GM18951 (cell line): ENCODE measurements around the gene SPRY4.
"Not testable (repeated sequence)": the region's sequence is repeated elsewhere in the genome, so short reads cannot be mapped to it uniquely, and the experiment has no call there.

Experiments
- POLR2A ChIP-seq: IDR thresholded peaks from 4 replicates; pipeline ENCODE4 v1.6.1; 2011; ENCODE audit warnings: mild to moderate bottlenecking; ENCODE audit not compliant: insufficient read length, insufficient read depth; ENCODE audit errors: extremely low read depth
- in situ Hi-C: fragments of 300-500 bp; cut with MboI; formaldehyde crosslinking; loops from one replicate; pipeline ENCODE4 v1.12.0; 2022; ENCODE audit warnings: low sequenced_read_pairs, mixed read lengths, inconsistent platforms; ENCODE audit not compliant: unreplicated experiment

Gene SPRY4, protein sequence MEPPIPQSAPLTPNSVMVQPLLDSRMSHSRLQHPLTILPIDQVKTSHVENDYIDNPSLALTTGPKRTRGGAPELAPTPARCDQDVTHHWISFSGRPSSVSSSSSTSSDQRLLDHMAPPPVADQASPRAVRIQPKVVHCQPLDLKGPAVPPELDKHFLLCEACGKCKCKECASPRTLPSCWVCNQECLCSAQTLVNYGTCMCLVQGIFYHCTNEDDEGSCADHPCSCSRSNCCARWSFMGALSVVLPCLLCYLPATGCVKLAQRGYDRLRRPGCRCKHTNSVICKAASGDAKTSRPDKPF

DNA sequence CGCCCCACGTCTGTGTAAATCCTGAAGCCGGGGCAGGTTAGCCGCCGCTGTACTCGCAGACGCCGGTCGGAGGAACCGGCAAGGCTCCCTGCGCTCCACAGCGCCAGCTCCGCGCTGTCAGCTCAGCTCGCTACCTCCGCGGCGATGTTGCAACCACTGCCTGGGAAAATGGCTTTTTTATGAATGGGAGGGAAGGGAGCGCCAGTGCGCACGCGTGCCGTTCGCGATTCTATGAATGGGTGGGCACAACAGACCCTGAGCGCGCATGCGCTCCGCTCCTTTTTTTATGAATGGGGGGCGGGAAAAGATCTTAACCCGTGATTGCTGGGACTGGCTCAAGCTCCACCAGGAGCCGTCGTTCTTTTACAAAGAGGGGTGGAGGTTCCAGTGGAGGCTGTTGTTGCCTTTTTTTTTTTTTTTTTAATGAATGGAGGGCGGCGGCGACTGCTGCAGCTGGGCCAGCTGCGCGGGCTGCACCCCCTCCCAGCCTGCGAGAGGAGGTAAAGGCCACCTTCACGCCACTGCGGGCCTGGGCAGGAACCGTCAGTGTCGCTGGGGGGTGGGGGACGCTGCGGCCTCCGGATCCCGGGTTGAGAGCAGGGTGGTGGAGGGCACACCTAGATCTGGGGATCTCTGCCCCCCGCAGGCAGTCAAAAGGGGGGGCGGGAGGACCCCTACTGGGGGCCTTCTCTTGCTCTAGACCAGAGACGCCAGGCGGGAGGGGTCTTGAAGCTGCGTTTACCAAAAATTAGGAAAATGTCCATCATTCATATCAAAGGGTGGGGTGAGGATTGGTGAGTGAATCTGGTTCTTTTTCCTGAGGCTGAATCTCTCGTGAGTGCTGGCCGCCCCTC is at the start of gene SPRY4:
Gene SPRY4, minus strand, starts transcription at position 151 of the 854 bp plus-strand sequence. CDS start 9,913 bp downstream, outside the sequence.
- peak; percentile 97 for TF ChIP-seq POLR2A
- in situ Hi-C loops = no loop called here

DNA sequence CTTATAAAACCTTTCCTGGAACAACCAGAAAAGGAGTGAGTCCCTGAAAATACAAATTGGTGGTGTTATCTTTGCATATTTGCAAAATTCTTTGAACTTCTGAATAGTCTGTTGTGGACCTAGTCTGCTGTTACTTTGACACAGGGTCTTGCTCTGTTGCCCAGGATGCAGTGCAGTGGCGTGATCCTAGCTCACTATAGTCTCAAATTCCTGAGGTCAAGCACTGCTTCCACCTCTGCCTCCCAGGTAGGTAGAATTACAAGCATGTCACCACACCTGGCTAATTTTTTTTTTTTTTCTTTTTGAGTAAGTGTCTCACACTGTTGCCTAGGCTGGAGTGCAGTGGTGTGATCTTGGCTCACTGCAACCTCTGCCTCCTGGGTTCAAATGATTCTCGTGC is 43.7 kb upstream of the SPRY4 start:
- in situ Hi-C loops = no loop called here
- TF ChIP-seq POLR2A = no peak

DNA sequence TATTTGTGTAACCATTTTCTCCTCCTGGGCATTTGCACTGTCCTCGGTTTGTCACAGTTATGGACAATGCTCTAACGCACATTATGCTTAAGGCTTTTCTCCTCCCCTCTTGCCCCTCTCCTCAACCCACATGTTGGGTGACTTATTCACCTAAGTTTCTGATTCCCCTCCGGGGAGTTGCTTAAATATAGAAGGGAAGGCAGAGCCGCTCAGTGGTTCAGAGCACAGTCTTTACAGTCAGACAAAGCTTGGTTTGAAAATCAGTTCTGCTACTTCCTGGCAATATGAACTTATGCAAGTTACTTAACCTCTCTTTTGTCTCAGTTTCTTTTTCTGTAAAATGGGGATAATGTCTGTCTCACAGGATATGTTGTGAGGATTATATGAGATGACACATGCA is 41.2 kb upstream of the SPRY4 start:
- in situ Hi-C loops = no loop called here
- TF ChIP-seq POLR2A = no peak

DNA sequence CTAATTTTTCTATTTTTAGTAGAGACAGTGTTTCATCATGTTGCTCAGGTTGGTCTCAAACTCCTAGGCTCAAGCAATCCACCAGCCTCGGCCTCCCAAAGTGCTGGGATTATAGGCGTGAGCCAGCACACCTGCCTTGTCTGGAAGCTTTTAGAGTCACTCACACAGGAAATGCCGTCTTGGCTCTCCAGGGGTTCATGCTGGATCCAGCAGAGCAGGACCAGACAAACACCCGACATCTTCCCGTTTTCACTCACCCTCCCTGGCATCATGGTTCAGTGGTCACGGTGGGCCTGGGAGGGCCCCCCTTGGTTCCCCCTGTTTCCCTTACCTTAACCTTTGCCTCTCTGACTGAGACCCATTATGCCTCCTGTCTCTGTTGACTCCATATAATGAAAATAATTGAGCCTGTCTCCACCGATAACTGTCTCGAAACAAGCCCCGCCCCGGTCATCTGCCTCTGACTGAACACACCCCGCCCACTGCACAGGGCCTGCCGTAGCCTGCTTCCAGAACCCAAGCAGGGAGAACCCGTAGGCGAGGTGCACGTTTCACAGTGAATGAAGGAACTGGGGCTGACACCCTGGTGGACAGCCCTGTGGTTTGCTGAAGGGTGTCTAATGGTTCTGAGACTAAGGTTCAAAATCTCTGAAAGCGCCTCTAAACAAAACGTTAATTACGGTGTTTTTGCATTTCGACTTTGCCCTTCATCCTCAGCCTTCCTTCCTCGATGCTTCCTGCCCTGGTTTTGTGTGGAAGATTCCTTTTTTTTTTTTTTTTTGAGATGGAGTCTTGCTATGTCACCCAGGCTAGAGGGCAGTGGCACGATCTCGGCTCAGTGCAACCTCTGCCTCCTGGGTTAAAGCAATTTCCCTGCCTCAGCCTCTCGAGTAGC is 39.7 kb upstream of the SPRY4 start:
- in situ Hi-C loops = no loop called here
- TF ChIP-seq POLR2A = no peak

DNA sequence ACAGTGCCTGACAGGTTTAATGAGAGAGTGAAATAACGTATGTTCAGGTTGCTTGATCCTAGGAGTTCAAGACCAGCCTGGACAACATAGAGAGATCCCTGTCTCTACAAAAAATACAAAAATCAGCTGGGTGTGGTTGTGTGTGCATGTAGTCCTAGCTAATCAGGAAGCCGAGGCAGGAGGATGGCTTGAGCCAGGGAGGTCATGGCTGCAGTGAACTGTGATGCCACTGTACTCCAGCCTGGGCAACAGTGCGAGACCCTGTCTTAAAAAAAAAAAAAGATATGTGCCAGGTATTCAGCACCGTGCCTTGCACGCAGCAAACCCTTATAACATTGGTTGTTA is 38.8 kb upstream of the SPRY4 start:
- TF ChIP-seq POLR2A = no peak
- in situ Hi-C loops = no loop called here

DNA sequence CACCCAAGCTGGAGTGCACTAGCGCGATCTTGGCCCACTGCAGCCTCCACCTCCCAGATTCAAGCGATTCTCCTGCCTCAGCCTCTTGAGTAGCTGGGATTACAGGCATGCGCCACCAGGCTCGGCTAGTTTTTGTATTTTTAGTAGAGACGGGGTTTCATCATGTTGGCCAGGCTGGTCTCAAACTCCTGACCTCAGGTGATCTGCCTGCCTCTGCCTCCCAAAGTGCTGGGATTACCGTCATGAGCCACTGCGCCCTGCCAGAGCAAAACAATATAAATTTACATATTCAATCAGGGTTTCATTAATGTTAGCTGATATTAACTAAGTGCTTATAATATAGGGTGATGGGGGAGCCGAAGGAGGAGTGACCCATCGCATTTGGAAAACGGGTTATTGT is 37.4 kb upstream of the SPRY4 start:
- in situ Hi-C loops = not testable (repeated sequence)

DNA sequence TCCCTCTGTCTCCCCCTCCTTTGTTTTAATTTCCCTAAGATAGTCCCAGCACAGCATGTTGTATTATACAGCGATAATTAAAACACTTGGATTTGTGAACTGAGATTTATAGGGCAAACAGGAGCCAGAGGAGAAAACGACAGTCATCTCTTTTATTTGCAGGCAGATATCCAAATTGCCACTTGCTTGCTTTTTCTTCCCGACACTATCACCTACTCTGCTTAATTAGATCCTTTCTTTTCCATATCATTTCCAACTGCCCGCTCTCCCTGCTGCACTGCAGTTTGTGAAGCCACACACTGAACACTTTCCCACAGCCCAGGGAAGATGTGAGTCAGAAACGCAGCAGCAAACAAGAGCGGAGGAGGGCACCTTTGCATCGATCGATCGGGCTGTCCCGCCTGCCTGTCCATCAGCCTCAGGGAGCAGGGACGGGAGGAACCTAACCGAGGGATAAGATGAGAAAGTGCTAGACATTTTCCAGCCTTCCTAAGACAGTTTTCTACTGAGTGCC is 35.8 kb upstream of the SPRY4 start:
- in situ Hi-C loops = no loop called here
- TF ChIP-seq POLR2A = no peak

DNA sequence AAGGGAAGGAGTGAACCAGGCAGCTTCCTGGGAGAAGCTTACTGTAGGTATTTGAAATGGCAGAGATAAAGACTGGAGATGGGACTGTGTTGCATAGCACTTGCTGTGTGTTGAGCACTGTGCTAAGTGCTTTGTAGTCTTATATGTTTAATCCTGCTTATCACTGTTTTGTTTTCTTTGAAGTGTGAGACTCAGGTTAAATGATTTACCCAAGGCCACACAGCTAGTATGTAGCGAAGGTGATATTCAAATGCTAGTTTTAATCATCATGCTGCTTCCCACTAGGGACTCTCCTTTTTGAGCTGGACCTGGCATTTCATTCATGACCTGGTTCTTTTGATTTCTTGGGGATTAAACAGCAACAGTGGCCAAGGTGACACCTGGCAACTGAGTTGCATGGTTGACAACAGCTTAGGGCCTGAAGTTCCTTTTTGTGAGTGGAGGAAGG is 35.3 kb upstream of the SPRY4 start:
- no peak for TF ChIP-seq POLR2A
- in situ Hi-C loops = no loop called here

DNA sequence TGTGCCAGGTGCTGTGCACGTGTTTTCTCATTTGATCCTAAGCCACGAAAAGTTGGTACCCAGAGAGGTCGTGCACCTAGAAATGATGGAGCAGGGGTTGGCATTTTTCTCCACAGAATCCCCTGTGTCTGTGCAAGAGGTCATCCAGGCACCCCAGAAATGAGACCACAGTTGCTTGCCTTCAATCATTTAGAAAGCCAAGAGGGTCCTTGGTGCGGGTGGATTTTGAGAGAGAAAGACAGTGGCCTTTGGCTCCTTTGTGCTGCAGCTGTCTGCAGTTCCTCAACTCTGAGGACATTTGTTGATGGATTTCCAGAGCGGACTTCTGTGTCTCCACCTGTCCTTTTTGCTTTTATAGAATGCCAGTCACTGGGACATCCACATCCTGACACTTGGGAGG is 33.8 kb upstream of the SPRY4 start:
- in situ Hi-C loops = no loop called here
- TF ChIP-seq POLR2A = no peak

DNA sequence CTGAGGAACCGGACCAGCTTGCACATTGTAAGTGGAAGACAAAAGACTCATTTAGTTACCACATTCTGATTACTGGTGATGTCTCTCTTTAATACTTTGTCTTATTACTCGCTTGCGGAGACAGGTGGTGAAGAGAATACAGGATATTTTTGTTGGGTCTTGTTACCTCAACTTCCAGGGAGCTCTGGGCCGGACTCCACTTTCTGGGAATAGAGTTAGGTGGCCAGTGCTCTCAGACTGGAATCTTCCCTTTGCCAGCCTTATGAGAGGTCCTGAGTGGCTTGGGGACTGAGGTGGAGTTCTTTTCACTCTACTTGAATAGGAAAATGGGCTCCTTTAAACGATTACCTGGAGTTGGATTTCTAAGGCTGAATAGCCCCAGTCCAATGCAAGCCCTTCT is 33.3 kb upstream of the SPRY4 start:
- in situ Hi-C loops = no loop called here

DNA sequence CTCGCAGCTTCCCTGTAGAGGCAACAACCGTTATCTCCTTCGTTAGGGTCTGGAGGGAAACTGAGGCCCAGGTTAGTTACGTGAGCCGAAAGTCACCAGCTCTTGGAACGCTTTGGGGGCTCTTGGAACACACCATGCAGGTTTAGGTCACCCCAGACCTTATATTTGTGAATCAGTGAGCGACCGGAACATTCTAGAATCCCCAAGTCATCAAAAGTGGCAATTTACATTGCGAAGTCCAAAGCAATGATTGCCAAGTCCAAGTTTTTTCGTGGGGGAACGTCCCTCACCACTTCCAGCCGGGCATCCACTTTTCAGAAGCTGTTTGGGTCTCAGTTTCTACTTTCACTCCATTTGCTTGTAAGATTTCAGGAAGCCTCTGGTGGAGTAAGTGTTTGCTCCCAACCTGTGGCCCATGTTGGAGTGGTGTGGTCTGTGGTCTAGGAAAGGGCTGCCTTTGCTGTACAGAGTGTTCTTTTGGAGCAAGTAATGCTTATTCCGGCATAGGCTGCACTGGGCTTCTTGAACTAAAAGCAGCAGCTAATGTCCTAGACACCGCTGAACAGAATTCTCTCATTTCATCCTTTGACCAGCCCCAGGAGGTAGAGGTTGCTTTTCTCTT is 32.8 kb upstream of the SPRY4 start:
- in situ Hi-C loops = no loop called here
- no peak for TF ChIP-seq POLR2A

More for the DNA sequence above, 33.3 kb upstream of the SPRY4 start:
- TF ChIP-seq POLR2A = no peak

DNA sequence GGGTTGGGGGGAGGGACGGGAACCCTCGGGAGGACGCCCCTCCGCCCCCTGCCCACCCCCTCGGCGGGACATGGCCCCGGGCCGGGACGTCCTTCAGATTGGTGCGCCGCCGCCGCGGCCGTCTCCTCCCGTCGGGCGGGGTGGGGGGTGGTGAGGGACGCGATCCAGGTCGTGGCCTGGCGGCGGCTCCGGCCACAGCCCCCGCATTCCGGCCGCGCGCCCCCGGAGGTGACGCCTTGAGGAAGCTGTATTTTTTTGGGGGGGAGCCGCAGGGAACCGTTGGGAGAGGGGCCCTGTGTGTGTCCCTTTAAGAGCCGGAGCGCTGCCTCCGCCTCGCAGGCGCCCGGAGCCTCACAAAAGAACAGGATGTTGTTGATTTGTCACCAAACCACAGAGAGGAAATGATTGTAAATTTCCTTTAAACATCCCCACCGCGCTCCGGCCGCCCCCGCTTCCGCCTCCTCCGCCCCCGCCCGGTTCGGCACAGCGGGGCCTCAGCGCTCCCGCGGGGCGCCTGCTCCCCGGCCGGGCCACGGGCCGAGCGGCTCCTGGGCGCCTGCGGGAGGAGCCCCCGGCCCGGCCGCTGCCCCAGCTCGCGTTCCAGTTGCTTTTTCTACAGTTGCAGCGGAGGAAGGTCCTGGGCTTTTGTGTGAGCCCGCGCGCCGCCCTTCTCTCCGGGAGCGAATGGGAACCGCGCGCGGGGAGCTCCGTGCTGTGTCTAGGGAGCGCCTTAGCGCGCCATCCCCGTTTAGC is 32.1 kb upstream of the SPRY4 start:
- peak; percentile 93 for TF ChIP-seq POLR2A
- in situ Hi-C loops = no loop called here
